ENCODE results near the gene ROM1.

ROM1 gene

DNA sequence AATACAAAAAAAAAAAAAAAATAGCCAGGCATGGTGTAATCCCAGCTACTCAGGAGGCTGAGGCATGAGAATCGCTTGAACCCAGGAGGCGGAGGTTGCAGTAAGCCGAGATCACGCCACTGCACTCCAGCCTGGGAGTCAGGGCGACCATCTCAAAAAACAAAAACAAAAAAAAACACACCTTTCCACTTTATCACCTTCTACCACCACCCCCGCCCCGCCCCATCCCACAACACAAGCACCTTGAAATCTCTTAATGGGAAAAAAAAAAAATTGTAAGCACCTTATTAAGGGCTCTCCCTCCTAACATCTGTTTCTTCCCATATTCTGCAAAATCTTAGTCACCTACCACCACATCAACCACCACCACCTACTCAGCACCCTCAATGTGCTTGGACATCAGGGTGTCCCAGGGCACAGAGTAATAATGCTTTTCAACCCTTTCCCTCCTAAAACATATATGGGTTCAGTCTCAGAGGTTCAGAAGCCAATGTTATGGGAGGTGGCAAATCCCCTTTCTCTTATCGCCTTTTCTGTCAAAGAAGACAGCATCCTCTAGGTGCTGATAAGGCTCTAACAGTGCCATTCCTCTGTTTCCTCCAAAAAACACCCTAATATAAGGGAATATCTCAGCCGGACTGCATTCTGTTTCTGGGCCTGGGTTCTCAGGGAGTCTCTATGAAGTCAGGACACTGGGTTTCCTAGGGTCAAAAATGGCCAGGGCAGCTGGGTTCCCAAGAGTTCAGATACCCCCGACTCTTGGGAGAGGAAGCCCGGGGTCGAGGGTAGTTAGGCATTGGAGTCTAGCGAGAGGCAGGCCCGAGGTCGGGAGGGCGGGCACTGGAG, 39.3 kb downstream of the ROM1 start:
- DNase-seq, result peak; percentile 44

DNA sequence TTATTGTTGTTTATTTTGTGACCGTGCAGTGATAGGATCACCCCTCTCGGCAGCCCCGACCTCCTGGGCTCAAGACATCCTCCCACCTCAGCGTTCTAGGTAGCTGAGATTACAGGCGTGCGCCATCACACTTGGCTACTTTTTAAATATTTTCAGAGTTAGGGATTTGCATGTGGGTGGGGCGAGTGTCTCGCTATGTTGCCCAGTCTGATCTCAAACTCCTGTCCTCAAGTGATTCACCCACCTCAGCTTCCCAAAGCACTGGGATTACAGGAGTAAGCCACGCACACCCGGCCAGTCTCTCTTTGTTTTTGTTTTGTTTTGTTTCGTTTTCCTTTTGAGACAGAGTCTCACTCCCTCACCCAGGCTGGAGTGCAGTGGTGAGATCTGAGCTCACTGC, 41.2 kb downstream of the ROM1 start:
- no peak for DNase-seq

DNA sequence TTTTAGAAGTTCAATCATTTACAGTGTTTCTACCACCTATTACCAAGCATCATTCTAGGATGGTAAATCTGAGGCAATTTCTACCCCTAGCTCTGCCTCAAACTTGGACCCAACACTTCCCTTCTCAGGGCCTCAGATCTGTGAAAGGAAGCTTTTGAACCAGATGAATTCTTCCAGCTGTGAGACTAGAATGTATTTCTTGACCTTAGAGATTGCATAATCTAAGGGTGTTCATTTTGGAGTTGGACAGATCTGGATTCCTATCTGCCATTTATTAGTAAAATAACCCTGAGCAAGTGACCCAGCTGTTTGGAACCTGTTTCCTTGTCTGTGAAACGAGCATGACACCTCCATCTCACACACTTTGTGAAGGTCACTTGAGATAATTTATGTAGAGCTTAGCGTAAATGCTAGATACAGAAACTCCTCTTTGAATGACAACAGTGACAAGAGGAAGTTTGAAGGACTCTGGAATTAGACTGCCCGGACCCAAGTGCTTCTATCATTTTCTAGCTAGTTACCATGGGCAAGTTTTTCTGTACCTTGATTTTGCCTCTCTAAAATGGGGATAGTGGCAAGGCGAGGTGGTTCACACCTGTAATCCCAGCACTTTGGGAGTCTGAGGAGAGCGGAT, 43.9 kb downstream of the ROM1 start:
- no peak for DNase-seq

DNA sequence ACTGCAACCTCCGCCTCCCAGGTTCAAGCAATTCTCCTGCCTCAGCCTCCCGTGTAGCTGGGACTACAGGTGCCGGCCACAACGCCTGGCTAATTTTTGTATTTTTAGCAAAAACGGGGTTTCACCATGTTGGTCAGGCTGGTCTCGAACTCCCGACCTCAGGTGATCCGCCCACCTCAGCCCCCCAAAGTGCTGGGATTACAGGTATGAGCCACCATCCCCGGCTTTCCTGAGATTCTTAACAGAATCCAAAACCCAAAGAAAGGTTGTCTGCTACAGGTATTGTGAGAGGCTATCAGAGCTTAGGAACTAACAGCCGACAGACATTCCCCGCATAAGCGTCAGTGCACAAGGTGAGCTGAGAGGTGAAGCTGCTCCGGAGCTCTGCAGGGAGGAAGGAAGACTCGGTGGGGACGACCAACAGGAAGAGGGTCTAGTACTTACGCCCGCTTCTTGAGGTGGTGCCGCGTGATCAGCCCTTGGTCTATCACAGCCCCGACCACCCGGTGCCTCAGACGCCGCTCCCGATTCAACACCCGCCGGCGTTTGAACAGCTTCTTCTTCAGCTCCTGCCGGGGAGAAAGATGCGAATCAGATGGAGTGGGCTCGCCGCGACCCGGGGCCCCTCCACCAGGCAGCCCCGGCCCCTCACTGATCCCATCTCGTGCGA, 51.5 kb downstream of the ROM1 start:
- DNase-seq, result peak; percentile 72
